ENCODE results near the gene REPS1.

The REPS1 gene

GRCh38 chr6:138862456-138862855 lies 125.6 kb downstream of the REPS1 start:
- no peak for DNase-seq
- no peak for TF ChIP-seq GATA1 (IDR thresholded peaks at IDR 0.05; ENCODE audit: low read depth, low read length)
- TF ChIP-seq POLR2A (IDR thresholded peaks at IDR 0.05; ENCODE audit: low read length), result no peak

- TF ChIP-seq POLR2A (IDR thresholded peaks at IDR 0.05; ENCODE audit: low read length), result no peak
- TF ChIP-seq GATA1 (IDR thresholded peaks at IDR 0.05; ENCODE audit: low read depth, low read length), result no peak
Measured at GRCh38 chr6:138857775-138858174, 130.3 kb downstream of the REPS1 start.

GRCh38 chr6:138856654-138857053 lies 131.4 kb downstream of the REPS1 start:
- DNase-seq, result no peak
- TF ChIP-seq POLR2A (IDR thresholded peaks at IDR 0.05; ENCODE audit: low read length), result no peak
- no peak for TF ChIP-seq GATA1 (IDR thresholded peaks at IDR 0.05; ENCODE audit: low read depth, low read length)

More at GRCh38 chr6:138857775-138858174, 130.3 kb downstream of the REPS1 start:
- no peak for DNase-seq

Data from erythroblast (primary cell).